GM19043 (cell line): ENCODE data around the gene PRKAR1B.
"Not testable (repeated sequence)": the region's sequence is repeated elsewhere in the genome, so short reads cannot be mapped to it uniquely, and the experiment has no call there.

Source experiments
- ATAC-seq: cut with Tn5 transposase; IDR thresholded peaks from one replicate; pipeline ENCODE4 v1.9.1; 2021; ENCODE audit warnings: low read depth; ENCODE audit not compliant: unreplicated experiment

The PRKAR1B gene

GRCh38 chr7:630111-630511 lies 97.0 kb downstream of the PRKAR1B start:
- no peak for ATAC-seq

GRCh38 chr7:628826-629225 lies 98.3 kb downstream of the PRKAR1B start:
- no peak for ATAC-seq

- ATAC-seq, result no peak
Observed at GRCh38 chr7:628402-628763, 98.7 kb downstream of the PRKAR1B start.

- ATAC-seq, result no peak
Observed at GRCh38 chr7:627661-628401, 99.2 kb downstream of the PRKAR1B start.

- ATAC-seq, result no peak
Observed at GRCh38 chr7:625376-625971, 101.6 kb downstream of the PRKAR1B start.

- ATAC-seq, result no peak
Observed at GRCh38 chr7:623464-623863, 103.6 kb downstream of the PRKAR1B start.

- no peak for ATAC-seq
Observed at GRCh38 chr7:621572-622285, 105.4 kb downstream of the PRKAR1B start.

- no peak for ATAC-seq
Observed at GRCh38 chr7:620885-621284, 106.2 kb downstream of the PRKAR1B start.

GRCh38 chr7:620056-620455 lies 107.0 kb downstream of the PRKAR1B start:
- no peak for ATAC-seq

- no peak for ATAC-seq
Observed at GRCh38 chr7:619368-619840, 107.7 kb downstream of the PRKAR1B start.

GRCh38 chr7:618539-619367 lies 108.3 kb downstream of the PRKAR1B start:
- ATAC-seq, result no peak

- ATAC-seq, result no peak
Observed at GRCh38 chr7:617614-618538, 109.2 kb downstream of the PRKAR1B start.

- no peak for ATAC-seq
Observed at GRCh38 chr7:613442-614140, 113.5 kb downstream of the PRKAR1B start.

- ATAC-seq, result not testable (repeated sequence)
Observed at GRCh38 chr7:611837-612236, 115.2 kb downstream of the PRKAR1B start.

GRCh38 chr7:611281-611810 lies 115.7 kb downstream of the PRKAR1B start:
- no peak for ATAC-seq

GRCh38 chr7:610531-611280 lies 116.4 kb downstream of the PRKAR1B start:
- ATAC-seq, result no peak

- no peak for ATAC-seq
Observed at GRCh38 chr7:610141-610530, 116.9 kb downstream of the PRKAR1B start.

- no peak for ATAC-seq
Observed at GRCh38 chr7:609365-609764, 117.7 kb downstream of the PRKAR1B start.
